HepG2 (cell line): ENCODE data around the gene GFER. TPM values are rescaled to one million over a fixed set of nuclear protein-coding genes. Genes with fewer than 3 reads are reported as not detected.

Experiments used
- ATF6 ChIP-seq: sonication (generic); formaldehyde crosslinking; conservative IDR thresholded peaks from 2 replicates; pipeline ENCODE4 v1.4.0; 2020; ENCODE audit warnings: missing genetic modification reagents
- BRCA1 ChIP-seq: sonication (generic); formaldehyde crosslinking; IDR thresholded peaks from 2 replicates; pipeline ENCODE4 v1.4.0; 2020; ENCODE audit warnings: missing genetic modification reagents
- CENPT ChIP-seq: sonication (generic); formaldehyde crosslinking; IDR thresholded peaks from 2 replicates; pipeline ENCODE4 v1.8.0; 2022; ENCODE audit warnings: low read depth, mild to moderate bottlenecking, moderate library complexity, missing genetic modification reagents
- FOXM1 ChIP-seq: sonication (generic); formaldehyde crosslinking; IDR thresholded peaks from 2 replicates; pipeline ENCODE4 v1.5.0; 2020; ENCODE audit warnings: missing genetic modification reagents
- HOXA5 ChIP-seq: sonication (generic); formaldehyde crosslinking; IDR thresholded peaks from 2 replicates; pipeline ENCODE4 v1.4.0; 2020; ENCODE audit warnings: missing genetic modification reagents
- PHF20 ChIP-seq: sonication (generic); formaldehyde crosslinking; IDR thresholded peaks from 2 replicates; pipeline ENCODE4 v1.5.0; 2020; ENCODE audit warnings: mild to moderate bottlenecking, missing genetic modification reagents
- SATB2 ChIP-seq: sonication (generic); formaldehyde crosslinking; IDR thresholded peaks from 2 replicates; pipeline ENCODE4 v1.5.0; 2020; ENCODE audit warnings: missing genetic modification reagents
- ZFAT ChIP-seq: sonication (generic); formaldehyde crosslinking; conservative IDR thresholded peaks from 2 replicates; pipeline ENCODE4 v1.8.1; 2023; ENCODE audit warnings: missing genetic modification reagents, inconsistent platforms
- ZNF44 ChIP-seq: sonication (generic); formaldehyde crosslinking; IDR thresholded peaks from 2 replicates; pipeline ENCODE4 v1.5.1; 2020; ENCODE audit warnings: mild to moderate bottlenecking, missing genetic modification reagents
- ZNF563 ChIP-seq: sonication (generic); formaldehyde crosslinking; IDR thresholded peaks from 2 replicates; pipeline ENCODE4 v1.8.0; 2022; ENCODE audit warnings: mild to moderate bottlenecking, moderate library complexity, missing genetic modification reagents
- ZNF644 ChIP-seq: IDR thresholded peaks from 2 replicates; pipeline ENCODE4 v1.6.1; 2016; ENCODE audit warnings: low read depth
- ZNF747 ChIP-seq: sonication (generic); formaldehyde crosslinking; IDR thresholded peaks from 2 replicates; pipeline ENCODE4 v1.8.1; 2023; ENCODE audit warnings: missing genetic modification reagents, mild to moderate bottlenecking, borderline replicate concordance
- polyA plus RNA-seq, 8 experiments: library from polyadenylated mRNA; depleted of rRNA in 3 of 8; stranded (reverse) in 7 of 8; unstranded in 1 of 8; fragments of >200 nt; fragmentation: Illumina TruSeq in 4 of 8; extraction: Trizol in 4 of 8; gene quantifications; 2 replicates each; pipeline versions ENCODE4 v1.2.1 to v1.2.3, GENCODE V29; 2011 to 2016; ENCODE audit warnings: low read depth in 4 of 8, missing spikeins in 1 of 8, mixed read lengths in 1 of 8; ENCODE audit not compliant: insufficient read depth in 1 of 8
- total RNA-seq, 5 experiments: library from RNA; depleted of rRNA; stranded (reverse); fragments of >200 nt; fragmentation: Illumina TruSeq; extraction: Trizol; gene quantifications; 2 replicates each; pipeline ENCODE4 v1.2.3, GENCODE V29; 2016; ENCODE audit warnings: low read depth in 1 of 5
- TF ChIP-seq, protein P1 (sequence below): sonication (generic); formaldehyde crosslinking; IDR thresholded peaks from 2 replicates; pipeline ENCODE4 v1.4.0; 2020; ENCODE audit warnings: mild to moderate bottlenecking, missing genetic modification reagents
- TF ChIP-seq, protein P2 (sequence below): sonication (generic); formaldehyde crosslinking; IDR thresholded peaks from 2 replicates; pipeline ENCODE4 v1.9.0; 2021; ENCODE audit warnings: missing genetic modification reagents, borderline replicate concordance
- TF ChIP-seq, protein P3 (sequence below): sonication (generic); formaldehyde crosslinking; conservative IDR thresholded peaks from 2 replicates; pipeline ENCODE4 v1.5.0; 2020; ENCODE audit warnings: missing genetic modification reagents
- TF ChIP-seq, protein P4 (sequence below): sonication (generic); formaldehyde crosslinking; IDR thresholded peaks from 2 replicates; pipeline ENCODE4 v1.8.1; 2022; ENCODE audit warnings: low read depth, mild to moderate bottlenecking, missing genetic modification reagents

GFER gene
- total and polyA plus RNA-seq, 2 of the 13 experiments (the other 11 are each of a cell fraction or from before 2014, with no cell fraction given) = 28.6 to 71.7 TPM

DNA sequence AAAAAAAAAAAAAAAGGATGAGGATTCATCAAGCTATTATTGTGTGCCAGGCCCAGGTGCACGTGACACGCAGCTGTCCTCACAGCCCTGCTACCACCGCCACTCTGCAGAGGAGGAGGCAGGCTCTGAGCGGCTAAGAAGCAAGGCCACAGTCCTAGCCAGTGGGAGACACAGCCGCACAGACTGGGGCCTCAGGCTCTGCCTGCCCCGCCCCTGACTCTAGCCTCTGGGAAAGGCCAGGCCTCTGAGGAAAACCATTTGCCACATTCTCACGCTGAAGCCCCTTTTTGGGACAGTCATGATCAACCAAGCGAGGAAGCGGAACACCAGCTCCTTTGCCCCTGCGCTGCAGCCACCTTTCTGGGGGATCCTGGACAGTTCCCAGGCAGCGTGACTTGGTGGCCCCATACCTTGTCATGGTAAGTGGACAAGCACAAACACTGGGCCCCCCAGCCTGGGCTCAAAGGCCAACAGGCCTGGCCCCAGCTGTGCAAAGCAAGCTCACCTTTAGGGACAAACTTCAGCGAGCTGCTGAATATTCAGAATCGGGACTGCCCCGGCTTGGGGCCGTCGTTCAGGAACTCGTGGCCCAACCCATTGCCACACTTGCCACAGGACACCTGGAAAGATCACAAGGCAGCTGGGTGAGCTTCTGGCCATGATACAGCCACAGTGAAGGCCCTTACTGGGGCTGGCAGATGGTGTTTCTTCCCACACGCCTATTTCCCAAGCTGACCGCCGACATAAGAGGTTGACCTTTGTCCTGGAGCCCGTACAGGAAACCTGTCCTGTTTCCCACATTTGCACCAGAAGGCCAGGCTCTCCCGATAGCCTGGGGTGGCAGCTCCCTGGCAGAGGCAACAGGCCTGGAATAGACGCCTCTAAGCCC lies 43.5 kb upstream of the GFER start (continued):
- TF ChIP-seq BRCA1 (CRISPR knock-in tag) = peak; percentile 72; the same call in 1 of the 2 replicates
- no peak for TF ChIP-seq ATF6 (CRISPR knock-in tag)
- TF ChIP-seq, protein P1, sequence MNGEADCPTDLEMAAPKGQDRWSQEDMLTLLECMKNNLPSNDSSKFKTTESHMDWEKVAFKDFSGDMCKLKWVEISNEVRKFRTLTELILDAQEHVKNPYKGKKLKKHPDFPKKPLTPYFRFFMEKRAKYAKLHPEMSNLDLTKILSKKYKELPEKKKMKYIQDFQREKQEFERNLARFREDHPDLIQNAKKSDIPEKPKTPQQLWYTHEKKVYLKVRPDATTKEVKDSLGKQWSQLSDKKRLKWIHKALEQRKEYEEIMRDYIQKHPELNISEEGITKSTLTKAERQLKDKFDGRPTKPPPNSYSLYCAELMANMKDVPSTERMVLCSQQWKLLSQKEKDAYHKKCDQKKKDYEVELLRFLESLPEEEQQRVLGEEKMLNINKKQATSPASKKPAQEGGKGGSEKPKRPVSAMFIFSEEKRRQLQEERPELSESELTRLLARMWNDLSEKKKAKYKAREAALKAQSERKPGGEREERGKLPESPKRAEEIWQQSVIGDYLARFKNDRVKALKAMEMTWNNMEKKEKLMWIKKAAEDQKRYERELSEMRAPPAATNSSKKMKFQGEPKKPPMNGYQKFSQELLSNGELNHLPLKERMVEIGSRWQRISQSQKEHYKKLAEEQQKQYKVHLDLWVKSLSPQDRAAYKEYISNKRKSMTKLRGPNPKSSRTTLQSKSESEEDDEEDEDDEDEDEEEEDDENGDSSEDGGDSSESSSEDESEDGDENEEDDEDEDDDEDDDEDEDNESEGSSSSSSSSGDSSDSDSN (CRISPR knock-in tag) = peak; percentile 63
- TF ChIP-seq ZNF644 (CRISPR knock-in tag) = peak; percentile 65; the same call in 1 of the 2 replicates
- TF ChIP-seq, protein P2, sequence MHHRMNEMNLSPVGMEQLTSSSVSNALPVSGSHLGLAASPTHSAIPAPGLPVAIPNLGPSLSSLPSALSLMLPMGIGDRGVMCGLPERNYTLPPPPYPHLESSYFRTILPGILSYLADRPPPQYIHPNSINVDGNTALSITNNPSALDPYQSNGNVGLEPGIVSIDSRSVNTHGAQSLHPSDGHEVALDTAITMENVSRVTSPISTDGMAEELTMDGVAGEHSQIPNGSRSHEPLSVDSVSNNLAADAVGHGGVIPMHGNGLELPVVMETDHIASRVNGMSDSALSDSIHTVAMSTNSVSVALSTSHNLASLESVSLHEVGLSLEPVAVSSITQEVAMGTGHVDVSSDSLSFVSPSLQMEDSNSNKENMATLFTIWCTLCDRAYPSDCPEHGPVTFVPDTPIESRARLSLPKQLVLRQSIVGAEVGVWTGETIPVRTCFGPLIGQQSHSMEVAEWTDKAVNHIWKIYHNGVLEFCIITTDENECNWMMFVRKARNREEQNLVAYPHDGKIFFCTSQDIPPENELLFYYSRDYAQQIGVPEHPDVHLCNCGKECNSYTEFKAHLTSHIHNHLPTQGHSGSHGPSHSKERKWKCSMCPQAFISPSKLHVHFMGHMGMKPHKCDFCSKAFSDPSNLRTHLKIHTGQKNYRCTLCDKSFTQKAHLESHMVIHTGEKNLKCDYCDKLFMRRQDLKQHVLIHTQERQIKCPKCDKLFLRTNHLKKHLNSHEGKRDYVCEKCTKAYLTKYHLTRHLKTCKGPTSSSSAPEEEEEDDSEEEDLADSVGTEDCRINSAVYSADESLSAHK (CRISPR knock-in tag) = no peak
- peak; percentile 83 for TF ChIP-seq HOXA5 (CRISPR knock-in tag)
- TF ChIP-seq, protein P3, sequence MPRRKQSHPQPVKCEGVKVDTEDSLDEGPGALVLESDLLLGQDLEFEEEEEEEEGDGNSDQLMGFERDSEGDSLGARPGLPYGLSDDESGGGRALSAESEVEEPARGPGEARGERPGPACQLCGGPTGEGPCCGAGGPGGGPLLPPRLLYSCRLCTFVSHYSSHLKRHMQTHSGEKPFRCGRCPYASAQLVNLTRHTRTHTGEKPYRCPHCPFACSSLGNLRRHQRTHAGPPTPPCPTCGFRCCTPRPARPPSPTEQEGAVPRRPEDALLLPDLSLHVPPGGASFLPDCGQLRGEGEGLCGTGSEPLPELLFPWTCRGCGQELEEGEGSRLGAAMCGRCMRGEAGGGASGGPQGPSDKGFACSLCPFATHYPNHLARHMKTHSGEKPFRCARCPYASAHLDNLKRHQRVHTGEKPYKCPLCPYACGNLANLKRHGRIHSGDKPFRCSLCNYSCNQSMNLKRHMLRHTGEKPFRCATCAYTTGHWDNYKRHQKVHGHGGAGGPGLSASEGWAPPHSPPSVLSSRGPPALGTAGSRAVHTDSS = no peak
- TF ChIP-seq, protein P4, sequence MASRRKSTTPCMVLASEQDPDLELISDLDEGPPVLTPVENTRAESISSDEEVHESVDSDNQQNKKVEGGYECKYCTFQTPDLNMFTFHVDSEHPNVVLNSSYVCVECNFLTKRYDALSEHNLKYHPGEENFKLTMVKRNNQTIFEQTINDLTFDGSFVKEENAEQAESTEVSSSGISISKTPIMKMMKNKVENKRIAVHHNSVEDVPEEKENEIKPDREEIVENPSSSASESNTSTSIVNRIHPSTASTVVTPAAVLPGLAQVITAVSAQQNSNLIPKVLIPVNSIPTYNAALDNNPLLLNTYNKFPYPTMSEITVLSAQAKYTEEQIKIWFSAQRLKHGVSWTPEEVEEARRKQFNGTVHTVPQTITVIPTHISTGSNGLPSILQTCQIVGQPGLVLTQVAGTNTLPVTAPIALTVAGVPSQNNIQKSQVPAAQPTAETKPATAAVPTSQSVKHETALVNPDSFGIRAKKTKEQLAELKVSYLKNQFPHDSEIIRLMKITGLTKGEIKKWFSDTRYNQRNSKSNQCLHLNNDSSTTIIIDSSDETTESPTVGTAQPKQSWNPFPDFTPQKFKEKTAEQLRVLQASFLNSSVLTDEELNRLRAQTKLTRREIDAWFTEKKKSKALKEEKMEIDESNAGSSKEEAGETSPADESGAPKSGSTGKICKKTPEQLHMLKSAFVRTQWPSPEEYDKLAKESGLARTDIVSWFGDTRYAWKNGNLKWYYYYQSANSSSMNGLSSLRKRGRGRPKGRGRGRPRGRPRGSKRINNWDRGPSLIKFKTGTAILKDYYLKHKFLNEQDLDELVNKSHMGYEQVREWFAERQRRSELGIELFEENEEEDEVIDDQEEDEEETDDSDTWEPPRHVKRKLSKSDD (CRISPR knock-in tag) = no peak
- TF ChIP-seq PHF20 (CRISPR knock-in tag) = peak; percentile 60
- 0 out of 2 replicates have a peak, but pooled peaks have one; percentile 53 for TF ChIP-seq SATB2 (CRISPR knock-in tag)
- TF ChIP-seq ZNF747 (CRISPR knock-in tag) = no peak
- TF ChIP-seq ZFAT (CRISPR knock-in tag) = no peak
- TF ChIP-seq CENPT = no peak; the same call in 1 of the 2 replicates
- TF ChIP-seq ZNF44 (CRISPR knock-in tag) = no peak; the same call in 1 of the 2 replicates
- no peak for TF ChIP-seq FOXM1
- no peak for TF ChIP-seq ZNF563 (CRISPR knock-in tag)
